ENCODE measurements around the gene CENPN. TPM values are rescaled to one million over a fixed set of nuclear protein-coding genes. Genes with fewer than 3 reads are reported as not detected.

Gene CENPN
- total RNA-seq, 1 experiment from 2014 or later = 63.1 TPM

DNA sequence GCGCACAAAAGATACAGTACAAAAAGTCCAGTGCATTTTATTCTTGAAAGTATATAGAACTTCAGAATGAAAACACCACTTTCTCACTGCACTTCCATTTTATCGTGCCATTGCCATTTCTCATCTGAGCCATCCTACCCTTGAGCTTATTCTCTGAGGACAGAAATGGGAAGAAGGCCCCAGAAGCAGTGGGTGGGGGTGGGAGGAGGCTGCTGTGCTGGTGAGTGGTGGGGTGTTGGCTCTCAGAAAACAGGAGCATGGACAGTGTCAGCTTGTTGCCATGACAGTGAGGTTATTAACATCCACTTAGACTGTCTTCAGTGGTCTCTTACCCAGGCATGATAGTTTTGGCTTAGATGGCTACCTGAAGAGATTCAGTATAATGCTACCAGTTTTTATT lies 33.1 kb downstream of the CENPN start:
- H3K79me2 ChIP-seq (ENCODE audit: low read length) = peaks cover 41% of the 10 kb centered on the region
- no peaks in the 10 kb centered on the region for H3K9me3 ChIP-seq (ENCODE audit: low read length)
- no peak for DNase-seq
- H2AFZ ChIP-seq (ENCODE audit: low read length) = no peak overlapping the region
- H3K4me1 ChIP-seq (ENCODE audit: insufficient read depth, low read length) = peaks cover 8% of the 10 kb centered on the region
- intact Hi-C loops (cut with micrococcal nuclease) = no loop called here
- H3K9ac ChIP-seq (ENCODE audit: low read length) = no peak overlapping the region
- no peak overlapping the region for H3K4me2 ChIP-seq (ENCODE audit: low read length)
- H3K9me2 ChIP-seq (replicated peaks; ENCODE audit: low read length) = no peaks in the 10 kb centered on the region
- H3K27ac ChIP-seq (ENCODE audit: low read length) = no peak overlapping the region
- POLR2A ChIA-PET (ENCODE audit: unreplicated experiment) = no interaction called here
- BruUV-seq (replicated peaks) = no TSS peak
- no peak for TF ChIP-seq EZH2phosphoT487 (IDR thresholded peaks at IDR 0.05; ENCODE audit: borderline replicate concordance, low read length)
- TF ChIP-seq, protein P1, sequence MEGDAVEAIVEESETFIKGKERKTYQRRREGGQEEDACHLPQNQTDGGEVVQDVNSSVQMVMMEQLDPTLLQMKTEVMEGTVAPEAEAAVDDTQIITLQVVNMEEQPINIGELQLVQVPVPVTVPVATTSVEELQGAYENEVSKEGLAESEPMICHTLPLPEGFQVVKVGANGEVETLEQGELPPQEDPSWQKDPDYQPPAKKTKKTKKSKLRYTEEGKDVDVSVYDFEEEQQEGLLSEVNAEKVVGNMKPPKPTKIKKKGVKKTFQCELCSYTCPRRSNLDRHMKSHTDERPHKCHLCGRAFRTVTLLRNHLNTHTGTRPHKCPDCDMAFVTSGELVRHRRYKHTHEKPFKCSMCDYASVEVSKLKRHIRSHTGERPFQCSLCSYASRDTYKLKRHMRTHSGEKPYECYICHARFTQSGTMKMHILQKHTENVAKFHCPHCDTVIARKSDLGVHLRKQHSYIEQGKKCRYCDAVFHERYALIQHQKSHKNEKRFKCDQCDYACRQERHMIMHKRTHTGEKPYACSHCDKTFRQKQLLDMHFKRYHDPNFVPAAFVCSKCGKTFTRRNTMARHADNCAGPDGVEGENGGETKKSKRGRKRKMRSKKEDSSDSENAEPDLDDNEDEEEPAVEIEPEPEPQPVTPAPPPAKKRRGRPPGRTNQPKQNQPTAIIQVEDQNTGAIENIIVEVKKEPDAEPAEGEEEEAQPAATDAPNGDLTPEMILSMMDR (conservative IDR thresholded peaks at IDR 0.05; ENCODE audit: low read depth, low read length) = no peak
- TF ChIP-seq EZH2 (IDR thresholded peaks at IDR 0.05; ENCODE audit: low read length, unreplicated experiment) = no peak
- H3K4me3 ChIP-seq (ENCODE audit: low read length) = no peak overlapping the region
- ATAC-seq = no peak
- H4K20me1 ChIP-seq (ENCODE audit: low read length) = no peaks in the 10 kb centered on the region
- CTCF ChIA-PET = no interaction called here
- H3K27me3 ChIP-seq (ENCODE audit: low read length) = no peaks in the 10 kb centered on the region
- no peaks in the 10 kb centered on the region for H3F3A ChIP-seq (ENCODE audit: low read length, unreplicated experiment)
- H3K36me3 ChIP-seq (ENCODE audit: low read depth, low read length) = peaks cover 7% of the 10 kb centered on the region; the same call in 1 of the 2 replicates

- Histone ChIP-seq H3K9me2 (replicated peaks; ENCODE audit: low read length) (no peaks in the 10 kb centered on the region), H3K4me3 (ENCODE audit: low read length) (no peak overlapping the region), H3K9me3 (ENCODE audit: low read length) (no peaks in the 10 kb centered on the region), H3F3A (ENCODE audit: low read length, unreplicated experiment) (no peaks in the 10 kb centered on the region), H3K4me2 (ENCODE audit: low read length) (no peak overlapping the region), H4K20me1 (ENCODE audit: low read length) (no peaks in the 10 kb centered on the region), H3K4me1 (ENCODE audit: insufficient read depth, low read length) (peaks cover 6% of the 10 kb centered on the region; the same call in 1 of the 2 replicates), H3K9ac (ENCODE audit: low read length) (no peak overlapping the region), H3K27me3 (ENCODE audit: low read length) (no peaks in the 10 kb centered on the region), H3K27ac (ENCODE audit: low read length) (no peak overlapping the region), H3K36me3 (ENCODE audit: low read depth, low read length) (peaks cover 7% of the 10 kb centered on the region; the same call in 1 of the 2 replicates), H3K79me2 (ENCODE audit: low read length) (peaks cover 41% of the 10 kb centered on the region), H2AFZ (ENCODE audit: low read length) (no peak overlapping the region)
- ChIA-PET CTCF (no interaction called here), POLR2A (ENCODE audit: unreplicated experiment) (no interaction called here)
- intact Hi-C loops (cut with micrococcal nuclease) = no loop called here
- no TSS peak for BruUV-seq (replicated peaks)
- ATAC-seq (no peak), DNase-seq (no peak)
- TF ChIP-seq EZH2phosphoT487 (IDR thresholded peaks at IDR 0.05; ENCODE audit: borderline replicate concordance, low read length) (no peak), EZH2 (IDR thresholded peaks at IDR 0.05; ENCODE audit: low read length, unreplicated experiment) (no peak)
- TF ChIP-seq, protein P1 (conservative IDR thresholded peaks at IDR 0.05; ENCODE audit: low read depth, low read length) = no peak
Measured at GRCh38 chr16:81040842-81041241, 33.8 kb downstream of the CENPN start.

DNA sequence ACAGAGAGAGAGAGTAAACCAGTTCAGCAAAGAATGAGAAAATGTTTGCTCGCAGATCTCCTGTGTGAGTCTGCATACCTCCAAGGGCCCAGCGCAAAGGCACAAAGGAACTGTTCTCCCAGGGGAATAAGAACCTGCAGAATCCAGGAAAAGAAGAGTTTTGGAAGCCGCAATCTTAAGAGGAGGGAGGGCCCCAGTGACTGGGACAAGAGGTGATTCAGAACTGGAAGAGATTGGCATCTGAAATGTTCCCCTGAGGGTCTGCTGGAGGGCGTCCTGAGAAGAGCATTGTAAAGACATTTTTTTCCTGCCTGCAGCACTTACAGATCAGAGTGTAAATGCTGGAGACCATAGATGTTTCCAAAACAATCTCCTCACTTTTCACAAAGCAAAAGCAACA lies 34.7 kb downstream of the CENPN start:
- intact Hi-C loops (cut with micrococcal nuclease) = no loop called here
- H4K20me1 ChIP-seq (ENCODE audit: low read length) = no peaks in the 10 kb centered on the region
- no peak for ATAC-seq
- TF ChIP-seq EZH2 (IDR thresholded peaks at IDR 0.05; ENCODE audit: low read length, unreplicated experiment) = no peak
- TF ChIP-seq, protein P1 (conservative IDR thresholded peaks at IDR 0.05; ENCODE audit: low read depth, low read length) = no peak
- no peak for TF ChIP-seq EZH2phosphoT487 (IDR thresholded peaks at IDR 0.05; ENCODE audit: borderline replicate concordance, low read length)
- BruUV-seq (replicated peaks) = no TSS peak
- no peaks in the 10 kb centered on the region for H3K9me2 ChIP-seq (replicated peaks; ENCODE audit: low read length)
- no peaks in the 10 kb centered on the region for H3K9me3 ChIP-seq (ENCODE audit: low read length)
- H3K79me2 ChIP-seq (ENCODE audit: low read length) = peaks cover 36% of the 10 kb centered on the region
- no peak overlapping the region for H2AFZ ChIP-seq (ENCODE audit: low read length)
- H3K36me3 ChIP-seq (ENCODE audit: low read depth, low read length) = peaks cover 7% of the 10 kb centered on the region; the same call in 1 of the 2 replicates
- no peak overlapping the region for H3K9ac ChIP-seq (ENCODE audit: low read length)
- H3K4me3 ChIP-seq (ENCODE audit: low read length) = no peak overlapping the region
- no peak for DNase-seq
- H3K27ac ChIP-seq (ENCODE audit: low read length) = no peak overlapping the region
- no peaks in the 10 kb centered on the region for H3K27me3 ChIP-seq (ENCODE audit: low read length)
- H3K4me1 ChIP-seq (ENCODE audit: insufficient read depth, low read length) = peaks cover 6% of the 10 kb centered on the region; the same call in 1 of the 2 replicates
- CTCF ChIA-PET = no interaction called here
- POLR2A ChIA-PET (ENCODE audit: unreplicated experiment) = no interaction called here
- no peaks in the 10 kb centered on the region for H3F3A ChIP-seq (ENCODE audit: low read length, unreplicated experiment)
- H3K4me2 ChIP-seq (ENCODE audit: low read length) = no peak overlapping the region
